AG09319 (cell line): ENCODE results near the gene DIO3.

Experiments used
- DNase-seq: peaks from one replicate; pipeline ENCODE4 v3.0.0-alpha.2; 2010; ENCODE audit warnings: low read depth; ENCODE audit errors: extremely low read depth
- CTCF ChIP-seq: IDR thresholded peaks from 2 replicates; pipeline ENCODE4 v1.5.1; 2011; ENCODE audit warnings: low read depth, mild to moderate bottlenecking, inconsistent platforms, low read length, moderate library complexity

The DIO3 gene

GRCh38 chr14:101520621-101521472, 40.4 kb upstream of the DIO3 start:
- no peak for TF ChIP-seq CTCF
- peak; percentile 18 for DNase-seq

DNA sequence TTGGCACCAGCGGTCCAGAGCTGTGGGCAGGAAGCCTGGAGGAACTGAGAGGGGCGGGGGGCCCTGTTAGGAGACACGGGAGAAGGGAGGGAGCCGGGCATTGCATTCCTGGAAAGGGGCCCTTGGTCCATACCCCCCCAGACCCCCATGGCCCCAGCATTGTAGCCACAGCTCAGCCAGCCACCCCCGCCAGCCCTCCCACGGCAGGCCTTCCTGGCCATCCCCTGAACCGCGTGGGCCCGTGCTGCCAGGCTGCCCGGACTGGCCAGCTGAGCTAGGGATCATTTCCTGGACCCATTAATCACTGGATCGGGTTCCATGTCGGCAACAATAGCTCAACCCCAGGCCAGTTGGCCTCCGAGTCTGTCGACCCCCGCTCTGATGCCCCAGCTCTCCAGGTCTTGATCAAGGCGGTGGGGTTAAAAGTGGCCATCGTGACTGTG, 39.8 kb upstream of the DIO3 start:
- no peak for DNase-seq
- no peak for TF ChIP-seq CTCF

DNA sequence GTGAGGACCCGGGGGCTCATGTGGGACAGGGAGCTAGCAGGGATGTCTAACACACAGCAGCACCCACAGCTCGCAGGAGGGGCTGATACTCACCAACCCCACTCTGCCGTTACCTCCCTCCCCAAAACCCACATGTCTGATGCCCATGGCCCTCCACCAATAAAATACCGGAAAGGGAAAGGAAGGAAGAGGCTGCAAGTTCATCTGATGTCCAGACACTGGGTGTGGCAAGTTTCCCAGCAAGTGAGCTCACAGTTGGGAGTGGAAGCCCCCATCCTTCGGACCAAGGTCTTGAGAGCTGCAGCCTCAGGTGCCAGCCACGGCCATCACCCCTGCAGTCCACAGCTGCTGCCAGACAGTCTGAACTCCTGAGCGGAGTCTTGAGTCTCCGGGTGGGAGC, 39.3 kb upstream of the DIO3 start:
- TF ChIP-seq CTCF = no peak
- no peak for DNase-seq

GRCh38 chr14:101525640-101526527, 35.4 kb upstream of the DIO3 start:
- no peak for TF ChIP-seq CTCF
- no peak for DNase-seq

- no peak for DNase-seq
- TF ChIP-seq CTCF = no peak
Observed at GRCh38 chr14:101527987-101528386, 33.3 kb upstream of the DIO3 start.

DNA sequence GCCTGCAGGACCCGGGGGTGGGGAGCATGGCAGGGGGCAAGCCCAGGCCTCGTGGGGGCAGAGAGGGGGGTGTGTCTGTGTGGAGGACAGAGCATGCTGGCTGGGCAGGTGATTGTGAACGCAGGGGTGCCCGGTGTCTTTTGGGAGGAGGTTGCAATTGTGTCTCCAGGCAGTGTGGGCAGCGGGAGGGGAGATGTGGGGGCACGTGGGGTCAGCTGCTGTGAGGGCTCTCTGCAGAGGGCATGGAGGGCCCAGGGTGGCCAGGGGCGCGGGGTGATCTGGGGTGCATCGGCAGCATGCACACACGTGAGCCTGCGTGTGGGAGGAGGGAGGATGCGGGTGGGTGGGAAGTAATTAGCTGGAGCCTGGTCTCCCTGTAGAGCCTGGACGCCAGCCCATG, 32.2 kb upstream of the DIO3 start:
- DNase-seq = no peak
- TF ChIP-seq CTCF = no peak

DNA sequence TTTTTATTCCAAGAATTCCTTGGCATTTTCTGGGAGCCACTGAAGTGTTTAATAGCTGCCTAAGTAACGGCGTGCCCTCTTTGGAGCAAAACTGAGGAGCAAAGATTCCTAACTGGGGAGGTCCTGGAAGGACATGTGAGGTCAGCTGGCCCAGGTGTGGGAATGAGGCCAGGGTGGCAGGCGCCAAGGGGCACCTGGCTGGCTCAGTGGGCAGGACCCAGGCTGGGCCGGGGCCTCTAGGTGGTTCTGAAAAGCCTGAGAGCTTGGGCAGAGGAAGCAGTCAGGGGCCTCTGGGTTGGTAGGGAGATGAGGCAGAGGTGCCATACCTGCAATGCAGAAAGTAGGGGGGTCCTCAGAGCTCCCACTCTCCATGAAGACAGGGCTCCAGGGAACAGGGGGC, 27.1 kb upstream of the DIO3 start:
- TF ChIP-seq CTCF = no peak

More for the DNA sequence above, 27.1 kb upstream of the DIO3 start:
- no peak for DNase-seq
